Neural crest cell (in vitro differentiated cells): ENCODE data around the gene NFATC3. TPM values are rescaled to one million over a fixed set of nuclear protein-coding genes. Genes with fewer than 3 reads are reported as not detected.

Source experiments
- DNase-seq: peaks from one replicate; pipeline ENCODE4 v3.0.0; 2021; ENCODE audit warnings: low read depth, mixed read lengths, low spot score
- H3K27ac Mint-ChIP-seq: one replicate; pipeline ENCODE4 v1.8.0; 2021; ENCODE audit warnings: mild to moderate bottlenecking, mixed read lengths; ENCODE audit not compliant: unreplicated experiment
- H3K27me3 Mint-ChIP-seq: 2 replicates; pipeline ENCODE4 v1.8.0; 2021; ENCODE audit warnings: low read depth, mild to moderate bottlenecking, mixed read lengths
- H3K36me3 Mint-ChIP-seq: 2 replicates; pipeline ENCODE4 v1.8.0; 2021; ENCODE audit warnings: low read depth, mild to moderate bottlenecking, mixed read lengths
- H3K4me1 Mint-ChIP-seq: 2 replicates; pipeline ENCODE4 v1.8.0; 2021; ENCODE audit warnings: mixed read lengths
- H3K4me3 Mint-ChIP-seq: one replicate; pipeline ENCODE4 v1.8.0; 2021; ENCODE audit warnings: mild to moderate bottlenecking, mixed read lengths
- H3K9me3 Mint-ChIP-seq: 2 replicates; pipeline ENCODE4 v1.8.0; 2021; ENCODE audit warnings: mixed read lengths
- CTCF ChIP-seq: fragments of 200-600 bp; sonication (generic); conservative IDR thresholded peaks from 2 replicates; pipeline ENCODE4 v1.5.0; 2021; ENCODE audit warnings: antibody characterized with exemption, mild to moderate bottlenecking
- total RNA-seq: library from RNA; stranded (reverse); gene quantifications from 2 replicates; pipeline ENCODE4 v1.2.1, GENCODE V29; 2021

Gene NFATC3
- total RNA-seq, 1 donor from 2014 or later, result 64.9 TPM

- TF ChIP-seq CTCF, result no peak
- peaks cover 19% of the 10 kb centered on the region for H3K4me1 Mint-ChIP-seq
- no peaks in the 10 kb centered on the region for H3K9me3 Mint-ChIP-seq
- H3K27ac Mint-ChIP-seq, result no peak overlapping the region
- H3K27me3 Mint-ChIP-seq, result peaks cover 53% of the 10 kb centered on the region
- no peak for DNase-seq
- peaks cover 3% of the 10 kb centered on the region for H3K36me3 Mint-ChIP-seq
- peak overlapping the region; percentile 31 for H3K4me3 Mint-ChIP-seq
Observed at GRCh38 chr16:68233085-68233834, 148.1 kb downstream of the NFATC3 start.

- no peak overlapping the region for H3K4me3 Mint-ChIP-seq
Observed at GRCh38 chr16:68233835-68234187, 148.6 kb downstream of the NFATC3 start.

GRCh38 chr16:68234188-68235107 is 149.3 kb downstream of the NFATC3 start:
- DNase-seq, result no peak
- Mint-ChIP-seq H3K27me3 (peaks cover 53% of the 10 kb centered on the region), H3K4me1 (peaks cover 19% of the 10 kb centered on the region), H3K9me3 (no peaks in the 10 kb centered on the region), H3K36me3 (peaks cover 3% of the 10 kb centered on the region), H3K4me3 (peak overlapping the region; percentile 79), H3K27ac (no peak overlapping the region)
- no peak for TF ChIP-seq CTCF

More at GRCh38 chr16:68233835-68234187, 148.6 kb downstream of the NFATC3 start:
- no peak for DNase-seq
- Mint-ChIP-seq H3K4me1 (peaks cover 19% of the 10 kb centered on the region), H3K36me3 (peaks cover 3% of the 10 kb centered on the region), H3K9me3 (no peaks in the 10 kb centered on the region), H3K27me3 (peaks cover 53% of the 10 kb centered on the region), H3K27ac (no peak overlapping the region)
- no peak for TF ChIP-seq CTCF

GRCh38 chr16:68235108-68235886 is 150.1 kb downstream of the NFATC3 start:
- Mint-ChIP-seq H3K36me3 (peaks cover 3% of the 10 kb centered on the region), H3K4me1 (peaks cover 19% of the 10 kb centered on the region), H3K4me3 (peak overlapping the region; percentile 79), H3K9me3 (no peaks in the 10 kb centered on the region), H3K27ac (no peak overlapping the region), H3K27me3 (peaks cover 53% of the 10 kb centered on the region)
- no peak for DNase-seq
- no peak for TF ChIP-seq CTCF

GRCh38 chr16:68235887-68236136 is 150.6 kb downstream of the NFATC3 start, which contains the start of gene ESRP2:
TSS of gene ESRP2 (minus strand) at chr16:68236127. CDS start at chr16:68236045, 82 bp downstream.
- Mint-ChIP-seq H3K4me3 (peak within 1 kb of the TSS; percentile 88), H3K4me1 (peaks cover 19% of the 10 kb centered on the region), H3K27me3 (peaks cover 53% of the 10 kb centered on the region), H3K36me3 (peaks cover 3% of the 10 kb centered on the region), H3K27ac (no peak within 1 kb of the TSS), H3K9me3 (no peaks in the 10 kb centered on the region)
- DNase-seq, result no peak
- no peak for TF ChIP-seq CTCF
